K562 (cell line): ENCODE measurements around the gene FBXO15. TPM values are rescaled to one million over a fixed set of nuclear protein-coding genes. Genes with fewer than 3 reads are reported as not detected.
A peak's percentile ranks its signal among the peaks of the same experiment; 100 is the strongest.

Source experiments
- ARID2 ChIP-seq: fragments of 450-650 bp; IDR thresholded peaks from 2 replicates; pipeline ENCODE4 v1.6.1; 2017; ENCODE audit warnings: antibody characterized with exemption, mild to moderate bottlenecking
- BRD4 ChIP-seq: fragments of 200-600 bp; sonication (generic); IDR thresholded peaks from 2 replicates; pipeline ENCODE4 v1.6.1; 2017; ENCODE audit warnings: inconsistent platforms
- CCAR2 ChIP-seq: fragments of 200-400 bp; formaldehyde crosslinking; IDR thresholded peaks from 2 replicates; pipeline ENCODE4 v1.6.1; 2017; ENCODE audit warnings: mild to moderate bottlenecking, low read depth, low read length
- CREB1 ChIP-seq, 2 experiments: sonication (generic) in 1 of 2; formaldehyde crosslinking in 1 of 2; IDR thresholded peaks; 2 replicates each; pipeline versions ENCODE4 v1.6.1 to v1.8.0; 2012 to 2022; ENCODE audit warnings: inconsistent platforms in 1 of 2, mild to moderate bottlenecking in 1 of 2, missing genetic modification reagents in 1 of 2, moderate library complexity in 1 of 2
- FOSL1 ChIP-seq: fragments of 200-800 bp; sonication (Bioruptor generic); conservative IDR thresholded peaks from 2 replicates; pipeline ENCODE4 v1.6.1; 2016; ENCODE audit warnings: missing genetic modification characterization, missing compliant biosample characterization
- FOXK2 ChIP-seq, 2 experiments: fragments of 450-650 bp; IDR thresholded peaks in 1 of 2; conservative IDR thresholded peaks in 1 of 2; 2 replicates each; pipeline ENCODE4 v1.6.1; 2016; ENCODE audit warnings: low read depth in 2 of 2, mild to moderate bottlenecking in 1 of 2
- MBD1 ChIP-seq: fragments of 250-450 bp; sonication (Bioruptor Pico); IDR thresholded peaks from 2 replicates; pipeline ENCODE4 v1.8.0; 2022; ENCODE audit warnings: inconsistent platforms
- NFYB ChIP-seq: IDR thresholded peaks from 2 replicates; pipeline ENCODE4 v1.6.1; 2011; ENCODE audit warnings: mild to moderate bottlenecking, moderate library complexity; ENCODE audit not compliant: insufficient read length; ENCODE audit errors: extremely low read depth
- RFX1 ChIP-seq: fragments of 450-650 bp; IDR thresholded peaks from 2 replicates; pipeline ENCODE4 v1.6.1; 2016; ENCODE audit warnings: mild to moderate bottlenecking, moderate library complexity
- SNAPC5 ChIP-seq: fragments of 250-450 bp; sonication (Bioruptor Pico); IDR thresholded peaks from 2 replicates; pipeline ENCODE4 v1.8.0; 2021; ENCODE audit warnings: moderate library complexity, mild to moderate bottlenecking, inconsistent platforms
- UBTF ChIP-seq, 2 experiments: IDR thresholded peaks; 2 replicates each; pipeline ENCODE4 v1.6.1; 2012; ENCODE audit warnings: improper control_type of control experiment in 2 of 2, low read depth in 2 of 2, low read length in 2 of 2, borderline replicate concordance in 1 of 2
- ZNF76 ChIP-seq: fragments of 250-450 bp; sonication (Bioruptor Pico); IDR thresholded peaks from 2 replicates; pipeline ENCODE4 v1.4.0; 2020; ENCODE audit warnings: mild to moderate bottlenecking, moderate library complexity, borderline replicate concordance
- polyA plus RNA-seq, 8 experiments: library from polyadenylated mRNA; depleted of rRNA in 4 of 8; stranded (reverse) in 5 of 8; unstranded in 3 of 8; fragments of >200 nt; fragmentation: Nextera tagmentation in 2 of 8; fragmentation: Illumina TruSeq in 1 of 8; extraction: Ambion mirVana in 2 of 8; extraction: Trizol in 1 of 8; gene quantifications; 2 replicates each; pipeline versions ENCODE4 v1.2.1 to v1.2.3, GENCODE V29; 2011 to 2014; ENCODE audit warnings: inconsistent platforms in 1 of 8, missing spikeins in 1 of 8
- total RNA-seq, 7 experiments: library from RNA; depleted of rRNA in 6 of 7; stranded (reverse); fragments of >200 nt in 6 of 7; fragmentation: Illumina TruSeq in 2 of 7; extraction: Trizol in 2 of 7; gene quantifications; 2 replicates each; pipeline versions ENCODE4 v1.2.1 to v1.2.3, GENCODE V29; 2011 to 2021; ENCODE audit warnings: low replicate concordance in 1 of 7
- TF ChIP-seq, protein P1 (sequence below): fragments of 450-650 bp; IDR thresholded peaks from 2 replicates; pipeline ENCODE4 v1.6.1; 2017; ENCODE audit warnings: antibody characterized with exemption, mild to moderate bottlenecking
- TF ChIP-seq, protein P2 (sequence below): IDR thresholded peaks from 2 replicates; pipeline ENCODE4 v1.6.1; 2012; ENCODE audit warnings: low read depth, low read length, improper control_type of control experiment, borderline replicate concordance
- TF ChIP-seq, protein P3 (sequence below): fragments of 250-450 bp; sonication (Bioruptor Pico); IDR thresholded peaks from 2 replicates; pipeline ENCODE4 v1.9.0; 2021; ENCODE audit warnings: mild to moderate bottlenecking

Gene FBXO15
- total and polyA plus RNA-seq, 9 of the 15 experiments (the other 6 are each of a cell fraction or from before 2014, with no cell fraction given), result 0.07 to 0.43 (median 0.27) TPM; not detected in 1

- TF ChIP-seq SNAPC5 (CRISPR knock-in tag) (no peak), ARID2 (no peak), RFX1 (peak; percentile 91), FOSL1 (tag) (peak; percentile 37; the same call in 1 of the 2 replicates), BRD4 (no peak), FOXK2 (conservative IDR thresholded peaks at IDR 0.05 in 1 of 2, IDR thresholded peaks at IDR 0.05 in 1 of 2; ENCODE audit: low read depth in 2 of 2) (peak; percentile 13 to 47; a peak in 1 of 4 replicates), ZNF76 (0 out of 2 replicates have a peak, but pooled peaks have one; percentile 47), CCAR2 (no peak), UBTF (IDR thresholded peaks at IDR 0.05; ENCODE audit: borderline replicate concordance in 1 of 2, low read depth in 2 of 2, low read length in 2 of 2) (no peak), NFYB (no peak), MBD1 (CRISPR knock-in tag) (no peak), CREB1 (IDR thresholded peaks at IDR 0.05) (peak; percentile 93), CREB1 (CRISPR knock-in tag; IDR thresholded peaks at IDR 0.05) (peak; percentile 84)
- TF ChIP-seq, protein P1, sequence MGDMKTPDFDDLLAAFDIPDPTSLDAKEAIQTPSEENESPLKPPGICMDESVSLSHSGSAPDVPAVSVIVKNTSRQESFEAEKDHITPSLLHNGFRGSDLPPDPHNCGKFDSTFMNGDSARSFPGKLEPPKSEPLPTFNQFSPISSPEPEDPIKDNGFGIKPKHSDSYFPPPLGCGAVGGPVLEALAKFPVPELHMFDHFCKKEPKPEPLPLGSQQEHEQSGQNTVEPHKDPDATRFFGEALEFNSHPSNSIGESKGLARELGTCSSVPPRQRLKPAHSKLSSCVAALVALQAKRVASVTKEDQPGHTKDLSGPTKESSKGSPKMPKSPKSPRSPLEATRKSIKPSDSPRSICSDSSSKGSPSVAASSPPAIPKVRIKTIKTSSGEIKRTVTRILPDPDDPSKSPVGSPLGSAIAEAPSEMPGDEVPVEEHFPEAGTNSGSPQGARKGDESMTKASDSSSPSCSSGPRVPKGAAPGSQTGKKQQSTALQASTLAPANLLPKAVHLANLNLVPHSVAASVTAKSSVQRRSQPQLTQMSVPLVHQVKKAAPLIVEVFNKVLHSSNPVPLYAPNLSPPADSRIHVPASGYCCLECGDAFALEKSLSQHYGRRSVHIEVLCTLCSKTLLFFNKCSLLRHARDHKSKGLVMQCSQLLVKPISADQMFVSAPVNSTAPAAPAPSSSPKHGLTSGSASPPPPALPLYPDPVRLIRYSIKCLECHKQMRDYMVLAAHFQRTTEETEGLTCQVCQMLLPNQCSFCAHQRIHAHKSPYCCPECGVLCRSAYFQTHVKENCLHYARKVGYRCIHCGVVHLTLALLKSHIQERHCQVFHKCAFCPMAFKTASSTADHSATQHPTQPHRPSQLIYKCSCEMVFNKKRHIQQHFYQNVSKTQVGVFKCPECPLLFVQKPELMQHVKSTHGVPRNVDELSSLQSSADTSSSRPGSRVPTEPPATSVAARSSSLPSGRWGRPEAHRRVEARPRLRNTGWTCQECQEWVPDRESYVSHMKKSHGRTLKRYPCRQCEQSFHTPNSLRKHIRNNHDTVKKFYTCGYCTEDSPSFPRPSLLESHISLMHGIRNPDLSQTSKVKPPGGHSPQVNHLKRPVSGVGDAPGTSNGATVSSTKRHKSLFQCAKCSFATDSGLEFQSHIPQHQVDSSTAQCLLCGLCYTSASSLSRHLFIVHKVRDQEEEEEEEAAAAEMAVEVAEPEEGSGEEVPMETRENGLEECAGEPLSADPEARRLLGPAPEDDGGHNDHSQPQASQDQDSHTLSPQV, result peak; percentile 94
- TF ChIP-seq, protein P2, sequence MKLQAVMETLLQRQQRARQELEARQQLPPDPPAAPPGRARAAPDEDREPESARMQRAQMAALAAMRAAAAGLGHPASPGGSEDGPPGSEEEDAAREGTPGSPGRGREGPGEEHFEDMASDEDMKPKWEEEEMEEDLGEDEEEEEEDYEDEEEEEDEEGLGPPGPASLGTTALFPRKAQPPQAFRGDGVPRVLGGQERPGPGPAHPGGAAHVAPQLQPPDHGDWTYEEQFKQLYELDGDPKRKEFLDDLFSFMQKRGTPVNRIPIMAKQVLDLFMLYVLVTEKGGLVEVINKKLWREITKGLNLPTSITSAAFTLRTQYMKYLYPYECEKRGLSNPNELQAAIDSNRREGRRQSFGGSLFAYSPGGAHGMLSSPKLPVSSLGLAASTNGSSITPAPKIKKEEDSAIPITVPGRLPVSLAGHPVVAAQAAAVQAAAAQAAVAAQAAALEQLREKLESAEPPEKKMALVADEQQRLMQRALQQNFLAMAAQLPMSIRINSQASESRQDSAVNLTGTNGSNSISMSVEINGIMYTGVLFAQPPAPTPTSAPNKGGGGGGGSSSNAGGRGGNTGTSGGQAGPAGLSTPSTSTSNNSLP, result no peak
- TF ChIP-seq, protein P3, sequence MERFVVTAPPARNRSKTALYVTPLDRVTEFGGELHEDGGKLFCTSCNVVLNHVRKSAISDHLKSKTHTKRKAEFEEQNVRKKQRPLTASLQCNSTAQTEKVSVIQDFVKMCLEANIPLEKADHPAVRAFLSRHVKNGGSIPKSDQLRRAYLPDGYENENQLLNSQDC, result no peak
Measured at GRCh38 chr18:74147779-74148542, at the start of gene FBXO15, which contains the start of gene TIMM21 (continued).
